ENCODE measurements around the gene RBM25.

The RBM25 gene

DNA sequence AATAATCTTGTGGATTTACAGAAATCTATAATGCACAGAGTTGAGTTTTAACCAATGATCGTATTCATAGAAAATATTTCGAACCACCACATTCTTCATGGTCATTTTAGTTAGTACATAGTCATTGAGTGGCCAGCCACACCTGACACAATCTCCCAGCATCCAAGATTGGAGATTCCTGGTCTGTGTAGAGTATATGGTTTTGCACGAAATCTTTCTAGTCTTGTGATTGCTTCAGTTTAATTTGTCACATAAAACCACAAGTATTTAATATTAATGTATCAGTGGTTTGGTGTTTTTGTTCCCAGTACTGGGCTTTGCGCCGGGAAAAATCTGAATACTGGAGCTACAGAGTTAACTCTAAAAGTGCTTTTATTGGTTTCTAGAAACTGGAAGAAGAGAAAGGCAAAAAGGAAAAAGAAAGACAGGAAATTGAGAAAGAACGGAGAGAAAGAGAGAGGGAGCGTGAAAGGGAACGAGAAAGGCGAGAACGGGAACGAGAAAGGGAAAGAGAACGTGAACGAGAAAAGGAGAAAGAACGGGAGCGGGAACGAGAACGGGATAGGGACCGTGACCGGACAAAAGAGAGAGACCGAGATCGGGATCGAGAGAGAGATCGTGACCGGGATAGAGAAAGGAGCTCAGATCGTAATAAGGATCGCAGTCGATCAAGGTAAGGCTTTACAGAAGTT is 44.6 kb downstream of the RBM25 start:
- no peak for DNase-seq (ENCODE audit: low spot score)

DNA sequence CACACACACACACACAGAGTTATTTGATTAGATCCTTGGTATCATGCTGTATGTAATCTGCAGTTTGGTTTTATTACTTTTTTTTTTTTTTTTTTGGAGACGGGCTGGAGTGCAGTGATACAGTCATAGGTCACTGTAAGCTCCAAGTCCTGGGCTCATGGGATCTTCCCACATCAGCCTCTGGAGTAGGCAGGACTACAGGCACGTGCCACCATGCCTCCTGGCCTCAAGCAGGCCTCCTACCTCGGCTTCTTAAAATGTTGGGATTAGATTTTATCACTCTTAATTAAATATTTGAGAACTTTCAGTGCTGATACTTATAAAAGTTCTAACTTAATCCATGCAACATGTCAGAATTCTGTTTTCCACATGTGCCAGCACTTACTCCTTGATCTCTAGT is 46.7 kb downstream of the RBM25 start:
- DNase-seq (ENCODE audit: low spot score): no peak

DNA sequence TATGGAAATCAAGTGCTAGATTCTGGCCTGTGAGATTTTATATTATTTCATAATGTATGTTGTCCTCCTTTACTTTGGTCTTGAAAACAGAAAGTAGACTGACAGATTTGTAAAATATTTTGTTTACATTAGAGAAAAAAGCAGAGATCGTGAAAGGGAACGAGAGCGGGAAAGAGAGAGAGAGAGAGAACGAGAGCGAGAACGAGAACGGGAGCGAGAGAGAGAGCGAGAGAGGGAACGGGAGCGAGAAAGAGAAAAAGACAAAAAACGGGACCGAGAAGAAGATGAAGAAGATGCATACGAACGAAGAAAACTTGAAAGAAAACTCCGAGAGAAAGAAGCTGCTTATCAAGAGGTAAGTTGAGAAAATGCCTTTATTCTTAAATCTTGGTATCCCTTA is 47.4 kb downstream of the RBM25 start:
- DNase-seq (ENCODE audit: low spot score): no peak

DNA sequence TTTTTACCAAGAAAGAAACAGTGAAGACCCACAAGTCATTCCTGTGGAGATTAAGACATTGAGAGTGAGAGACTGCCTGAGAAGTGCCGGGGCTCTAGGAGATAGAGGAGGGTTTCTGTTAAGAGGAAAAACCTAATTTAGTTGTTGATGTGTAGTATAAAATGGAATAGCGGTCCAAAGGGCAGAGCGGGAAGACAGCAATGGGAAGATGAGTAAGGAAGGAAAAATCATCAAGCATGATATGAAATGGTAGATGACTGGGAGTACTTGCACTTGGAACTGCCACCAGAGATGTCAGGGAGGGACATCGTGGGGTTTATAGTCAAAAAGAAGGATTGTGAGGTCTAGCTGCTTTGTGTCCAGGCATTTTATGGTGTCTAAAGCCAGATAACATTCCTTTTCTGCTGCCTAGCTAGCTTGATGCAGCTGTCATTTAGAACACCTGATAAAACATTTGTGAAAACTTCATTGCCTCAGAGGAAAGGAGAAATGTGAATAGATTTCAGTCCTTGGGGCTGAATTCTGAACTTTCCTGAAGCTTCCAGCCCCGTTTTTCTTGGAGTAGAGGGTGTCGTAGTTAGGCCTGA is 57.8 kb downstream of the RBM25 start:
- DNase-seq (ENCODE audit: low spot score): no peak

DNA sequence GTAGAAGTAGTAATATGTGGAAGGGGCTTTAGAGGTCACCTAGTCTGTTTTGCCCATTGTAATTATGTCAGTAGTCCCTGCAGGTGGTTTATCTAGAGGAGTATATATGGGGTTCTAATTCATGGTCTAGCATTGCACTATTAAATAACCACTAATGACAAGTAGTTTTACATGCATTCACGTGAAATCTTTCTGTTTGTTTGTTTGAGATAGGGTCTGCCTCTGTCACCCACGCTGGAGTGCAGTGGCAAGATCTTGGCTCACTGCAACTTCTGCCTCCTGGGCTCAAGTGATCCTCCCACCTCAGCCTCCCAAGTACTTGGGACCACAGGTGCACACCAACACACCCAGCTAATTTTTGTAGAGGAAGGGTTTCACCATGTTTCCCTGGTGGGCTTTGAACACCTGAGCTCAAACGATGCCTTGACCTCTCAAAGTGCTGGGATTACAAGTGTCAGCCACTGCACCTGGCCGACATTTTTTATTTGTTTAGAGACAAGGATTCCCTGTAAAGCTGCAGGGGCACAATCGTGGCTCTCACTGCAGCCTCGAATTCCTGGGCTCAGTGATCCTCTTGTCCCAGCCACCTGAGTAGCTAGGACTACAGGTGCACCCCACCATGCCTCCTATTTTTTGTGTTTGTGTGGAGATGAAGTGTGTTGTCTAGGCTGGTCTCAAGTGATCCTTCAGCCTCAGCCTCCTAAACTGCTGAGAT is 66.0 kb downstream of the RBM25 start:
- DNase-seq (ENCODE audit: low spot score): no peak

DNA sequence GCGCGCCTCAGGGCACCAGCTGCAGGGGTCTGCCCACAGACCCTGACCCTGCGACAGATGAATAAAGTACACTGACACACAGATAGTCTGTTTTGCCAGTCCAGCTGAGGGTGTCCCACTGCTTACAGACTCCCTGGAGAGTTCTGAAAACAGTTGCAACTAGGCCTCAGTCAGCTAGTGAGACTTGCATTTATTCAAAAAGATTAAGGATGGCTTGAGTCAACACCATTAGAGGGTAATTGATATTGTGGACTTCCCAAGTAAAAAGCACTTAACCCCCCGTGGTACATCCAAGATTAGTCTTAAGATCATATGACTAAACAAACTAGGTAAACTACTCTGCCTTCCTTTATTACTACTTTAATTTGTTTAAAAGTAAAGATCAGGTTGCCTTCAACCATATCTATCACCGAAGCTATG is 66.8 kb downstream of the RBM25 start:
- no peak for DNase-seq (ENCODE audit: low spot score)

DNA sequence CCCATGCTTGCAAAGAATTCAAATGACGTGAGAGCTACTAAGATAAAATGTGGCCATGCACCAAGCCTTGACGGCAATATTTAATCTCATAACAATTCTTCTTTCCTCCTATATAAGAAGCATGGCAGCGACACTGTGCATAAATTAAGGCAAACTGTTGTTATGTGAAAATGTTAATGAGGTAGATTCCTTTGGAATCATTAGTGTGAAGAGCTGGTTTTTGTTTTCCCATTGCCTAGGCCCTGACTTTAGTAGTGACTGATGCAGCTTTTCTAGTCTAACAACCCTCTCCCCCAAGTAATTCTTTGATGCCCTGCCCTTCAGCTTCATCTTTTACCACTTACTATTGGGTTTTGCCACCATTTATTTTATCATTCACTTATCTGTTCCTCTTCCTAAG is 67.4 kb downstream of the RBM25 start:
- DNase-seq (ENCODE audit: low spot score): no peak

DNA sequence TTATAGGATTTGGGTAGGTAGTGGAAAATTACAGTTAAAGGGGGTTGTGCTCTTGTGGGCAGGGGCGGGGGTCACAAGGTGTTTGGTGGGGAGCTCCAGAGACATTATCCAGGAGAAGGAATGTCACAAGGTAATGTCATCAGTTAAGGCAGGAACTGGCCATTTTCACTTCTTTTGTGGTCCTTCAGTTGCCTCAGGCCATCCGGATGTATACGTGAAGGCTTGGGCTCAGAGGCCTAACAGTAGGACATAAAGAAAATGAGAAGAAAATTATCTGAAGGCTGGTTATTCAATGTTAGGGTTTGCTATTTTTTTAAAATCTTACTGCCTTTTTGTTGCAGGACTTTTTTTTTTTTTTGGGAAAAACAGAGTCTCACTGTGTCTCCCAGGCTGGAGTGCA is 75.5 kb downstream of the RBM25 start:
- no peak for DNase-seq (ENCODE audit: low spot score)

DNA sequence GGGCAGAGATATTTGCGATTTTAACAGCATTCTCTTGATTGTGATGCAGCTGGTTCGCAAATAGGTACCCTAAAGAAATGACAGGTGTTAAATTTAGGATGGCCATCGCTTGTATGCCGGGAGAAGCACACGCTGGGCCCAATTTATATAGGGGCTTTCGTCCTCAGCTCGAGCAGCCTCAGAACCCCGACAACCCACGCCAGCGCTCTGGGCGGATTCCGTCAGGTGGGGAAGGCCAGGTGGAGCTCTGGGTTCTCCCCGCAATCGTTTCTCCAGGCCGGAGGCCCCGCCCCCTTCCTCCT is 77.7 kb downstream of the RBM25 start:
- no peak for DNase-seq (ENCODE audit: low spot score)

DNA sequence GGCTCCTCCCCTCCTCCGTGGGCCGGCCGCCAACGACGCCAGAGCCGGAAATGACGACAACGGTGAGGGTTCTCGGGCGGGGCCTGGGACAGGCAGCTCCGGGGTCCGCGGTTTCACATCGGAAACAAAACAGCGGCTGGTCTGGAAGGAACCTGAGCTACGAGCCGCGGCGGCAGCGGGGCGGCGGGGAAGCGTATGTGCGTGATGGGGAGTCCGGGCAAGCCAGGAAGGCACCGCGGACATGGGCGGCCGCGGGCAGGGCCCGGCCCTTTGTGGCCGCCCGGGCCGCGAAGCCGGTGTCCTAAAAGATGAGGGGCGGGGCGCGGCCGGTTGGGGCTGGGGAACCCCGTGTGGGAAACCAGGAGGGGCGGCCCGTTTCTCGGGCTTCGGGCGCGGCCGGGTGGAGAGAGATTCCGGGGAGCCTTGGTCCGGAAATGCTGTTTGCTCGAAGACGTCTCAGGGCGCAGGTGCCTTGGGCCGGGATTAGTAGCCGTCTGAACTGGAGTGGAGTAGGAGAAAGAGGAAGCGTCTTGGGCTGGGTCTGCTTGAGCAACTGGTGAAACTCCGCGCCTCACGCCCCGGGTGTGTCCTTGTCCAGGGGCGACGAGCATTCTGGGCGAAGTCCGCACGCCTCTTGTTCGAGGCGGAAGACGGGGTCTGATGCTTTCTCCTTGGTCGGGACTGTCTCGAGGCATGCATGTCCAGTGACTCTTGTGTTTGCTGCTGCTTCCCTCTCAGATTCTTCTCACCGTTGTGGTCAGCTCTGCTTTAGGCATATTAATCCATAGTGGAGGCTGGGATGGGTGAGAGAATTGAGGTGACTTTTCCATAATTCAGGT is 78.3 kb downstream of the RBM25 start, which contains the start of gene PSEN1:
TSS of gene PSEN1 (plus strand) at position 121 of the 839 bp plus-strand sequence. CDS start 11,513 bp downstream, outside the sequence.
- DNase-seq (ENCODE audit: low spot score): peak; percentile 88

DNA sequence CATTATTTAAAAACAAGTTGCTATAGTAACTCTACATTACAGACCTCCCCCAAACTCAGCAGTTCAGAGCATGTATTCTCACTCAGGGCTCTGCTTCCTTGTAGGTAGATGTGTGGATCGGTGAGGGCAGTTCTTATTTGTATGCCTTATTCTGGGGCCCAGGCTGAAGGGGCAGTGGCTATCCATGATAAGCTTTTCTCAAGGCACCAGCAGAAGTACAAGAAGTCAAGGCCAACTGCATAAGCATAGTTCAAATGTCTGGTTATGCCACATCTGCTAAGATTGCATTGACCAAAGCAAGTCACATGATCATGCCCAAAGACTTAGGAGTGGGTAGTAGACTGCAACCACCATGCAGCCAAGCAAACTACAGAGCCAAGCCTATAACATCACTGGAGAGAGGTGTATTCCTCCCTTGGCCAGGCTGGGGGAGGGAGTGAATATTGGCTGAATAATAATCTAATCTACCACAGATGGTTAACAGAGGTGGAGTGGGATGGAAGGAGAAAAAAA is 82.5 kb downstream of the RBM25 start:
- no peak for DNase-seq (ENCODE audit: low spot score)

DNA sequence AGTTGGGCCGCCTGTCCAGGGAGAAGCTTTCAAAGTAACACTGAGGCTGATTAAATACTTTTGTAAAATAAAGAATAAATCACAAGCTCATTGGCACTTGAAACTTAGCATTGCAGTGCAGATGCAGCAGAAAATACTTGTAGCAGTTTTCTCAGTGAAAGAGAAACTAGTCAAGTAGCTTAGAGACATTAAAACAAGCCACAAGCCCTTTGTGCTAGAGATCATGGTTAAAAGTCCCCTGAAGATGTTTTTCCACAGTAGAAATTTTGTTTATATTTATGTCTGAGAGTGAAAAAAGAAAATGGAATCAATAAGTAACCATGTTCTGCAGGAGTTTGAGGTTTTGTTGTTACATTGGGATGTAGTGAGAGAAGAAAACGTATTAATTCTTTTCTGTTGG is 83.9 kb downstream of the RBM25 start:
- DNase-seq (ENCODE audit: low spot score): no peak

DNA sequence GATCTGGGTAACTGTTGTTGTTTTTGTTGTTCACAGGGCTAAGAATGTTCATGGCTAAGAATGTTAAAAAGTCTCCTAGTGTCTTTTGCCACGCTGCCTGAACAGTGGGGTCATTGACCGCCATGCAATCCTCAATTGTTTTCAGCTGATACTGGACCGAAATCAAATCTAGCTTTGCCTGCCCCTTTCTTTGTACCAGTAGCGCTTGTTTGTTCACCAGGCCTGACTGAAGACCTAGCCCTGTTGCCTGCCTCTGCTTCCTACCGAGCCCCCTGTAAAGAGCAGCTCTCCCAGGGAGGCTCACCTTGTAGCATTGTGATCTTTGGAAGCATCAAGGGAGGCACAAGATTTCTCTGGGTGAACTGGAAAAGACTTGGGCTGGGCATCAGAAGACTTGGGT is 84.7 kb downstream of the RBM25 start:
- DNase-seq (ENCODE audit: low spot score): no peak

DNA sequence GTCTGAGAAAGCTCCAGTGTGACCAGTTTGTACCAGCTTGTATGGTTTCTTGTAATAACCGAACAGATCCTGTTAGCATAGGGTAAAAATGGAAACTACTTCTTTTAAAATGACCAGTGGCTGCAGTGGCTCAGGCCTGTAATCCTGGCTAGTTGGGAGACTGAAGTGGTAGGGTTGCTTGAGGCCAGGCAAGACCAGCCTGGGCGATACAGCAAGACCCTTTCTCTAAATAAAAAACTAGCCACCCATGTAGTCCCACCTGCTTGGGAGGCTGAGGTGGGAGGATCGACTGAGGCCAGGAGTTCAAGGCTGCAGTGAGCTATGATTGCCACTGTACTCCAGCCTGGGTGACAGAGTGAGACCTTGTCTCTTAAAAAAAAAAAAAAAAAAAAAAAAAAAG is 85.3 kb downstream of the RBM25 start:
- DNase-seq (ENCODE audit: low spot score): no peak

DNA sequence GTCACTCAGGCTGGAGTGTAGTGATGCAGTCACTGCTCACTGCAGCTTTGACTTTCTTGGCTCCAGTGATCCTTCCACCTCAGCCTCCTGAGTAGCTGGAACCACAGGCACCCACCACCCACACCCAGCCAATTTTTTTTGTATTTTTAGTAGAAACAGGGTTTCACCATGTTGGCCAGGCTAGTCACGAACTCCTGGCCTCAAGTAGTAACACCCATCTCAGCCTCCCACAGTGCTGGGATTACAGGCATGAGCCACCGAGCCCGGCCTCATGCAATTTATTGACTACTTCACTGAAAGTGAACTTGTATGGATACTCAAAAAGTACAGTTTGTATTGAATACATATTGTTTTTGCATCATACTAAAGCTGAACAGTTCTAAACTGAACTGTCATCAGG is 87.0 kb downstream of the RBM25 start:
- DNase-seq (ENCODE audit: low spot score): no peak

DNA sequence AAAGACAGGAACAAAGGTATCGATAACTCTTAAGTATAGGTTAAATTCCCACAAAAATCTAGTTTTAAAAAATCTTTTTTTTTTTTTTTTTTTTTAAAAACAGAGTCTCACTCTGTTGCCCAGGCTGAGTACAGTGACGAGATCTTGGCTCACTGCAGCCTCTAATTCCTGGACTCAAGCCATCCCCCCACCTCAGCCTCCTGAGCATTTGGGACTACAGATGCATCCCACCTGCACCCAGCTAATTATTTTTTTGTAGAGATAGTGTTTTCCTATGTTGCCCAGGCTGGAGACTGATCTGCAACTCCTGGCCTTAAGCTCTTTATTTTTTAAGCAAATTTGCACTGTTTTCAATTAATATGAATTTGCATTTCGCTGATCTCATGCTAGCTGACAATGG is 87.8 kb downstream of the RBM25 start:
- DNase-seq (ENCODE audit: low spot score): no peak

DNA sequence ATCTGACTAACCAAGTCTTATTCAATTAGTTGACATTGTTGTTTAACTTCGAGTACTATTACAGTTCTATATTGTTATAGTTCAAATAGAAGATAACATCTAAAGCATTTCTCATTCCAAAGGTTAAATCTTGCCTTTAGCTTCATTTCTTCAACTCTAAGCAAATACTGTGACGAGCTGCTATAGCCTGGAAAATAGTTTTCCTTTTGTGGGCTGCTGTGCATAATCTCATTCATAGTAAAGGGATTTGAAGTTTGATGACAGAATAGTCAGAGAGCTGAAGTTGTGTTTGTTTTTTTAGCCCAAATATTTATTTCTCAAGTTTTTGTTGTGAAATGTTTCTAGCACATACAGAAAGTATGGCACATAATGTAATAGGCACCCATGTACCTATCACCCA is 91.4 kb downstream of the RBM25 start:
- DNase-seq (ENCODE audit: low spot score): no peak

DNA sequence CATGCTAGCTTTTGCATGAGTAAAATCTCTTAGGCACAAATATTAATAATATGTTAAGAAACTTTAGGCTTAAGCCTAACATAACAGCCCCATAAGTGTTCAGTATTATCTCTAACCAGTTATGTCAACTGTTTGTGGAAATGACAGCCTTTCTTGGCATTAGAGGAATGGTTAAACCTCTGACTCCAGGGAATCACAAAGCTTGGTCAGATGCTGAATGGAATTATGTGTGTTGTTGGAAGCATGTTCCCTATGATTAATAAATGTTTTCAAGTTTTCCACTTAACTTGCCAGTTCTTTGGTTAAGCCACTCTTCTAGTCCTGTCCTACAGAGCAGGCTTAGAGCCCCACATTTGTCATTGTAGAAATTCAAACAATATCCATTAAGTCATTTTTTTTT is 94.9 kb downstream of the RBM25 start:
- DNase-seq (ENCODE audit: low spot score): no peak

DNA sequence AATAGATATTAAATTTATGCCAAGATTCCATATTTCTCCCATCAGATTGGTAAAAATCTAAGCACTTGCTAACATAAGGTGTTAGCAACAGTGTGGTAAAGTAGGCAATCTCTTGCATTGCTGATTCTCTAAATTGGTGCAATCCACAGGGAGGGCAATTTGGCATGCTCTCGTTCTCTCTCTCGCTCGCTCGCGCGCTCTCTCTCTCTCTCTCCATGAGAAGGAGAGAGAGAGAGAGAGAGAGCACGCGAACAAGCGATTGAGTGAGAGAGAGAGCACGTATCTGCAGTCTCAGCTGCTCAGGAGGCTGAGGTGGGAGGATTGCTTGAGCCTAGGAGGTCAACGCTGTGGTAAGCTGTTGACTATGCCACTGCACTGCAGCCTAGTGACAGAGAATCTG is 103.9 kb downstream of the RBM25 start:
- no peak for DNase-seq (ENCODE audit: low spot score)

DNA sequence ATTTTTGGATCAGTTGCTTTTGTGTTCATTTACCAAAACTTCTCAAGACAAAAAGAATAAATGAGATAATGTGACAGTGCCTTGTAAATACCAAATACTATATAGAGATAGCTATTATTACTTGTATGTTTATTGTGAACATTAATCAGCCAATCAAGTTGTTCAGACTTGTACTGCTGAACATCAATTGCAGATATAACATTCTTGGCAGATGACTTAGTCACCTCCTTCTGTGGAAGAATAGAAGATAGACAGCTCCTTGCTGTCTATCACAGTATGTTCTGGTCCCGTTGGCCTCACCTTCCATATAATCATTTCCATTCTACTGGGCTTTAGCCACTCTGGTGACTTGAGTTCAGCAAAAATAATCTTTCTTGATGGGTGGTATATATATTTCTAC is 108.1 kb downstream of the RBM25 start:
- no peak for DNase-seq (ENCODE audit: low spot score)

DNA sequence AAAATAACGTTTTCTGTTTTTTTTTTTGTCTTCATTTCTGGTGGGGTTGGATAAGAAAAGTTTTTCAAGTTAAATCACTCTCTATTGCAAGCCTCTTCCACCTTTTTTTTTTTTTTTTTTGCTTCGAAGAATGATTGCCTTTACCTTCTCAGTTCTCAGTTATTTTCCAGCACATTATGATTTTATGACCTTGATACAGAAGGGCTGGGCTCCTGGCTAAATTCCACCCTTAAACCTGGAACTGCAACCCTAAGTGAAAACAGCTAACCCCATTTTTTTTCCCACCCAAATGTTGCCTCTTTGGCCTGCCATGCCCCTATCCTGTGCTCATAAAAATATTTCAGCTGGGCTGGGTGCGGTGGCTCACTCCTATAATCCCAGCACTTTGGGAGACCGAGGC is 109.4 kb downstream of the RBM25 start:
- DNase-seq (ENCODE audit: low spot score): no peak

DNA sequence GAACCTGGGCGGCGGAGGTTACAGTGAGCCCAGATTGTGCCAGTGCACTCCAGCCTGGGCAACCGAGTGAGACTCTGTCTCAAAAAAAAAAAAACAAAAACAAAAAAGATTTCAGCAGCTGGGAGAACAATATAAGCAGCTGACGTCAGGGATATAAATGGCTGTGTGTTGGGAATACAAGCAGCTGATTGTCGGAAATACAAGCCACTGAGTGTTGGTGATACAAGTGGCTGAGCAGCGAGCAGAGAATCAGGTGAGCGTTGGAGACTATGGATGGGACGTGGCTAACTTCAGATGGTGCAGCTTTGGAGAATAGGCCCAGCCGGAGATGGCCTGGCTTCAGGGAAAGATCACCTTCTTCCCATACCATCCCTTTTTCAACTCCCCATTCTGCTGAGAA is 109.9 kb downstream of the RBM25 start:
- DNase-seq (ENCODE audit: low spot score): no peak

DNA sequence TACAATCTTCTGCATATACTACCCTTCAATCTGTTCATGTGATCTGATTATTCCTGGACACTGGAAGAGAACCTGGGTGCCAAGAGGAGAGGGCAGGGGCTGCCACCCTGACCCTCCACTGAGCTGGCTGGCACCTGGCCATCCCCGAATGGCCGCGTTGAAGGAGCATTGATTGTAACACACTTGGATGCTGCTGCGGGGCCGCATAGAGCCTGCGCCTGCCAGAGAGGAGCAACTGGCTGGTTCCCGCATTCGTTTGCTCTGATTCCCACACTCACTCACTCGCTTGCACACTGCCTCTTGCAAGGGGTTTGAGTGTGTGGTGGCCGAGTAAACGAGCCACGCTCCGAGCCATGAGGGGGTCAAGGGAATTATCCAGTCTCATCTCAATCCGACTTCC is 110.4 kb downstream of the RBM25 start:
- DNase-seq (ENCODE audit: low spot score): no peak

Measured in HuH-7 (cell line).